Activated CD8-positive, alpha-beta memory T cell treated with anti-CD3 and anti-CD28 coated beads, Interleukin-2, amount 50 U/mL, for 1 hour (primary cell): ENCODE measurements around the gene CLDND2.

ENCODE experiments used
- DNase-seq: peaks from one replicate; pipeline ENCODE4 v3.0.0-alpha.2; 2020; ENCODE audit errors: extremely low read depth

CLDND2 gene

GRCh38 chr19:51331193-51331592 lies 37.6 kb downstream of the CLDND2 start:
- DNase-seq, result no peak

GRCh38 chr19:51330366-51330765 lies 38.4 kb downstream of the CLDND2 start:
- no peak for DNase-seq

- no peak for DNase-seq
Measured at GRCh38 chr19:51329411-51329810, 39.4 kb downstream of the CLDND2 start.

DNA sequence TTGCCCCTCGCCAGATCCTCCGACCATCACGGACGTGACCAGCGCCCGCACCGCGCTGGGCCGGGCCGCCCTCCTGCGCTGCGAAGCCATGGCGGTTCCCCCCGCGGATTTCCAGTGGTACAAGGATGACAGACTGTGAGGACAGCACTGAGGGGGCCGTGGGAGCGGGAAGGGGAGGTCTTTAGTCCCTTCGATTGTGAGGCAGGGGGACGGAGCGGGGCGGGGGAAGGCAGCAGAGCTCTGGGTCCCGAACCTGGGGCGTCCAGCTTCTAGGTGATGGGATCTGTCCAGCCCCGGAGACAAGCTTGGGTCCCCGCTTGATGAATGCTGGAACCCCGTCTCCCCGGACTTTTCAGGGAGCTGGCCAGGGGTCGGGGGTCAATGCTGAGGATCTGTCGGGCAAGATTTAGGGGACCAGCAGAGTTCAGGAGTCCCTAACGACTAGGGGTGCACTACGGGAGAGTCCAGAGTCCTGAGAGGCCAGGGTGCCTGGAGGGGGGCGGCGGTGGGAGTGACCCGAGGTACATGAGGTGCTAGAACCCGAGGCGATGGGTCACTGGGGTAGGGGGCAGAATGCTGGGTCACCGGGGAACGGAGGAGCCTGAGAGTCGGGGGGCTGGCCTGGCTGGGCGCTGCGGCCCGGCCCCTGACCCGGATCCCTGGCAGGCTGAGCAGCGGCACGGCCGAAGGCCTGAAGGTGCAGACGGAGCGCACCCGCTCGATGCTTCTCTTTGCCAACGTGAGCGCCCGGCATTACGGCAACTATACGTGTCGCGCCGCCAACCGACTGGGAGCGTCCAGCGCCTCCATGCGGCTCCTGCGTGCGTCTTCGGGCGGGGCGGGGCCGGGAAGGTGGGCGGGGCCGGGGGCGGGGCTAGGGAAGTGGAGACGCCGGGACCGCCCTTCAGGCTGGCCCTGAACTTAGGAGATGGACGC lies 41.5 kb downstream of the CLDND2 start:
- no peak for DNase-seq

- no peak for DNase-seq
Measured at GRCh38 chr19:51326216-51327065, 42.4 kb downstream of the CLDND2 start.

DNA sequence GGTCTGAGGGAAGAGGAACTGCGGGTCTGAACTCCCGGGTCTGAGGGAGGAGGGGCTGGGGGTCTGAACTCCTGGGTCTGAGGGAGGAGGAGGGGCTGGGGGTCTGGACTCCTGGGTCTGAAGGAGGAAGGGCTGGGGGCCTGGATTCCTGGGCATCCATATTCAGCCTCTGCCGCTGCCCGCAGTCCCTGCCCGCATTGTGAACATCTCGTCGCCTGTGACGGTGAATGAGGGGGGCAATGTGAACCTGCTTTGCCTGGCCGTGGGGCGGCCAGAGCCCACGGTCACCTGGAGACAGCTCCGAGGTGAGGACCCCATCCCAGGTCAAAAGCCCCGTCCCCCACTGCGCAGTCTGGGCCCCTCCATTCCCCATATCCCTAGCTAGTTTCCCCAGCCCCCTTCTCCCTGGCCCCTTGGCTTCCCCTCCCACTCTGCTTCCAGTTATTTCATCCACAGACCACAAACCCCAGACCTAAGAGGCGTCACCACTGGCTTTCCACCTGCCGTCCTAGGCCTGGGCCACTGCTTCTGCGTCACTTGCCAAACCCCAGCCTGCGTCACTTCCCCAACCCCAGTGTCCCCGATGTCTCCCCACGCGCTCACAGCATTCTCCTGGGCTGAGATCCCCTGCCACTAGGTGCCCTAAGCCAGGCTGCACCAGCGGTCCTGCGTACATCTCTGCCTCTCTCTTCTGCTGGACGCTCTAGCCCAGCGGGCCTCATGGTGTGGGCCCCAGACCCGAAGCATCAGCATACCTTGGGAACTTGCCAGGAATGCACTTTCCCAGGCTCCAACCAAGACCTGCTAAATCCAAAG lies 43.4 kb downstream of the CLDND2 start:
- DNase-seq, result no peak

GRCh38 chr19:51324167-51324481 lies 44.7 kb downstream of the CLDND2 start:
- DNase-seq, result no peak

- no peak for DNase-seq
Measured at GRCh38 chr19:51323481-51324166, 45.2 kb downstream of the CLDND2 start.

- no peak for DNase-seq
Measured at GRCh38 chr19:51321799-51322198, 47.0 kb downstream of the CLDND2 start.

GRCh38 chr19:51320280-51320657 lies 48.5 kb downstream of the CLDND2 start:
- no peak for DNase-seq

DNA sequence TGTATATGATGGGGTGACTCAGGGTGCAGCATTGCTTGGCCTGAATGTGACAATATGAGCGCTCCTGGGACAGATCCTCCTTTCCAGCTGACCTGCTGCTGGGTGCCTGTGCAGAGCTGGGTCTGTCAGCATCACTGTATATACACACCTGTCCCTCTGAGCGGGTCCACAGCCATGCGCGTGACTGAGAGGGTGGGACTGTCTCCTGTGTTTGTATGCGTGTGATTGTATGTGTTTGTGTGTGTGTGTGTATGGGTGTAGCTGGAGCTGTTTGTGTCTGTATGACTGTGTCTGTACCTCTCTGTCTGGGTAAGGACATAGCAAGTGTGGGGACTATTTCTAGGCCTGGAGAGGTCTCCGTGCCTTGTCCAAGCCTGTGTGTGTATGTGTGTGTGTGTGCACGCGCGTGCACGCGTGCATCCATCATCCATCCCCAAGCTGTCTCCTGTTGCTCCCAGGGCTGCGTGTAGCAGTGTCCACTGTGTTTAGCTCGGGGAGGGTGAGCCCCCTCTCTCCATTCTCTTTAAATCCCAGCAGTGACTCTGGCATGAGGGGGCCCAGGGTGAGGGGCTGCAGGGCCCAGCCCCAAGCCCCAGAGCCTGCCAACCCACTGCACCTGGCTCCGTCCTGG lies 49.0 kb downstream of the CLDND2 start:
- no peak for DNase-seq

DNA sequence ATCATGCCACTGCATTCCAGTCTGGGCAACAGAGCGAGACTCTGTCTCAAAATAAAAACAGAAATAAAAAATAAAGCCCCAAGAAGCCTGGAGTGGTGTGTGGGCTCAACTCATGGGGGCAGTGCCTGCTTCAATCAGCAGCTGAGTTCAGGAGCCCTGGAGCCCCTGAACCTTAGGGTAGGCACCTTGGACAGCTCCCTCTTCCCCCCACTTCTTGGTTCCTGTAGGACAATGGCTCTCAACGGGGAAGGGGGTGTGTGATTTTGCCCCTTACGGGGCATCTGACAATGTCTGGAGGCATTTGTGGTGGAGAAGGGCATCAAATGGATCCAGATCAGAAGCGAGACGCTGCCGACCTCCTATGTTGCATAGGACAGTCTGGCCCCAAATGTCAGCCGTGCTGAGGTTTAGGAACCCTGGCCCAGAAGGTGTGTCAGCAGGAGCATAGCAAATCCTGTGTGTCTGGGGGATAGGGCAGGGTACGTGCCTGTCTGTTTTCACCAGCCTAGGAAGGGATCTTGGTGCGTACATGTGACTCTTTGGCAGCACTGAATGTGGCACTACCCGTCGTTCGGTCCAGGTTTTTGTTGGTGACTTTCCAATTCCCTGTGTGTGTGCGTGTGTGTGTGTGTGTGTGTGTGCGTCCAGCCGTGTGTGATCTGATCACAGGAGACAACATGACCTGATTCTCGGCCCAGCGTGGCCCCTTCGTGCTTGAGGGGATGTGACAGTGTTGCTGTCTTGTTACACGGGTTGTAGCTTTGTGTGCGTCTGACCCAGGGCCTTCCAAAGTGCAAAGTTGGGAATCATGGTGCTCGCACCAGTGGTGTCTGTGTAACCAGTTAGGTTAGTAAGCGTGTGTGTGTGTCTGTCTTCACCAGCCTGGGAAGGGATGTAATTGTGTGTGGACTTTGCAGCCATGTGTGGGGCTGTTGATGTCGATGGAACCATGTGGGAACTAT lies 49.8 kb downstream of the CLDND2 start:
- DNase-seq, result no peak

- DNase-seq, result no peak
Measured at GRCh38 chr19:51317968-51318367, 50.8 kb downstream of the CLDND2 start.

GRCh38 chr19:51317376-51317775 lies 51.4 kb downstream of the CLDND2 start:
- no peak for DNase-seq
